Endothelial cell of hepatic sinusoid (primary cell): ENCODE measurements around the gene UGT8.
"Not testable (repeated sequence)": the region's sequence is repeated elsewhere in the genome, so short reads cannot be mapped to it uniquely, and the experiment has no call there.

Source experiments
- in situ Hi-C: cut with HindIII; loops from 2 replicates; pipeline ENCODE4 v1.10.0; 2017; ENCODE audit warnings: low sequenced_read_pairs

Gene UGT8, protein sequence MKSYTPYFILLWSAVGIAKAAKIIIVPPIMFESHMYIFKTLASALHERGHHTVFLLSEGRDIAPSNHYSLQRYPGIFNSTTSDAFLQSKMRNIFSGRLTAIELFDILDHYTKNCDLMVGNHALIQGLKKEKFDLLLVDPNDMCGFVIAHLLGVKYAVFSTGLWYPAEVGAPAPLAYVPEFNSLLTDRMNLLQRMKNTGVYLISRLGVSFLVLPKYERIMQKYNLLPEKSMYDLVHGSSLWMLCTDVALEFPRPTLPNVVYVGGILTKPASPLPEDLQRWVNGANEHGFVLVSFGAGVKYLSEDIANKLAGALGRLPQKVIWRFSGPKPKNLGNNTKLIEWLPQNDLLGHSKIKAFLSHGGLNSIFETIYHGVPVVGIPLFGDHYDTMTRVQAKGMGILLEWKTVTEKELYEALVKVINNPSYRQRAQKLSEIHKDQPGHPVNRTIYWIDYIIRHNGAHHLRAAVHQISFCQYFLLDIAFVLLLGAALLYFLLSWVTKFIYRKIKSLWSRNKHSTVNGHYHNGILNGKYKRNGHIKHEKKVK

DNA sequence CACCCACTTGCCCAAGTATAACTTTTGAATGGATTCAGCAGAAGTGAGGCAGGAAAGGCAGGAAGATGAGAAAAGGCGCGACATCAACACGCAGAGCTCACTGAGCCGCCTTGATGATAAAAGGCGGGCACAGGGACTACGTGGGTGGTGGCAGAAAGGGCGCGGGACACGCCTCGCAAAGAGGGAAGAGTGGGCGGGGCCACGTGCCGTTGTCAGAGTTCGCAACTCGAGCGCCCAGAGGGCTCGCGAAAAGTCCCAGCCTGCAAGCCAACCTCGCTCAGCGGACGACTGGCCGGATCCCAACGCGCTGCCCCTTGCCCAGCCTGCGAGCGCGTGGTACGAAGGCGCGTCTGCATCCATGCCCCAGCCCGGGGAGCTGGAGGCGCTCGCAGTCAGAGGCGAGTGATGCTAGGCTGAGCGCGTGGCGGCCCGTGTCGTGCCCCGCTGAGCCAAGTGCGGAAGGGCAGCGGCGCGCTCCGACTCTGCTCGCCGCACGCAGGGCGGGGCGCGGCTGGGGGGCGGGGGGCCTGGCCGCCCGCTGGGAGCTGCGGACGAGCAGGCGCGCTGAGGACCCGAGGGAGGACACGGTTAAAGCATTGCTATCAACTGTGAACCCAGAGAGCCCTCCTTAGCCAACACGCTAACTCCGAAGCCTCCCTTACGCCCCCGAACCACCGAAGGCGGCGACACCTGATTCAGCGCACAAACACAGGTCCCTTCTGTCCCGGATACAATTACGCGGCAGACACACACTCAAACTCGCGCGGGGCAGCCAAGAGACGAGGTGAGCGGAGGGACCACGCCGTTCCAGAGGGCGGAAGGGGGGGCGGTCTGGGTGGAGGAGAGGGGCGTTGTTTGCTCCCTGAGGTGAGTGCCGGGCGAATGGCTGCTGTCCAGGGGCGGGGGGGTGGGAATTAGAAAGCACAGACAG lies at the start of gene UGT8:
Gene UGT8 (plus strand): TSS at position 617 of the 931 bp plus-strand sequence. CDS start 24,074 bp downstream, outside the sequence.
- in situ Hi-C loops: no loop called here

DNA sequence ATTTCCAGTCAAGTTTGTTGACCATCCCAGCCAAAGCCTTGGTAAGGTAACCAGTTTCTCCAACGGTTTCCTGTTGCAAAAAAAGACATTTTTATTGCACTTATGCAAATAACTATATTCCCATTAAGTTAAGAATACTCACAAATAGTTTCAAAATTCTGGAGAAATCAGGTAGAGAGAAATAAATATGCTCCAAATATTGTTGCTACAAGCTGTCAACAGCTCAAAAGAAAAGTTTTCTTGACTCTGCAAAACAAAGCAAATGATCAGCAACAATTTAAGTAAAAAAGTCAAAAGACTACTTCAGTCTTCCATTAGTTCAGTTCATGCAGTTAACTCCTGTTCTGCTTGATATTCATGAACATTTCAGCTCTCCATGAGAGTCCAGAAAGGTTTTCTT lies 49.0 kb upstream of the UGT8 start:
- in situ Hi-C loops: no loop called here

DNA sequence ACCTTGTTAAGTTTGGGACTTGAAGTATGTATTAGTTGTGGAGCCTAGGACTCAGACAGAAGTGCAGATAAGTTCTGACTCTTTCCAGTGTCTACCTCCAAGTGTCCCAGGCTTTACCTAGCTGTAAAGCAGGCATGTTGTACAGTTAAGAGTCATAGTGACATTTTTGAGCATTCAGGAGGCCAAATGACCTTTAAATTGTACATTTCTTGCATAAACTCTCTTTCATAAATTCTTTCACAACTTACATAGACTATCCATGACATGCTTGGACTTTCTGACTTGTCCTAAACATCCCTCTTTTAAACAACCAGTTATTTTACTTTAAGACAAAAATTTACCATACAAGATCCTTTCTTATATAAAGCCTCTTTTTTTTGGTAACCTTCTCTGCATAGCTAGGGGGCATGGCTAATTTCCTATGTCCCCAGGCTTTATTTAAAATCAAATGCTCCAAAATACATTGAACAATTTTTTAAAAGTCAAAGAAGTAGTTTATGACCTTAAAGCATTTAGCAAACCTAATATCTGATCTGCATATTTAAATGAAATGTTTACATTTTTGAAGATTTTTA lies 40.1 kb upstream of the UGT8 start:
- in situ Hi-C loops: no loop called here

DNA sequence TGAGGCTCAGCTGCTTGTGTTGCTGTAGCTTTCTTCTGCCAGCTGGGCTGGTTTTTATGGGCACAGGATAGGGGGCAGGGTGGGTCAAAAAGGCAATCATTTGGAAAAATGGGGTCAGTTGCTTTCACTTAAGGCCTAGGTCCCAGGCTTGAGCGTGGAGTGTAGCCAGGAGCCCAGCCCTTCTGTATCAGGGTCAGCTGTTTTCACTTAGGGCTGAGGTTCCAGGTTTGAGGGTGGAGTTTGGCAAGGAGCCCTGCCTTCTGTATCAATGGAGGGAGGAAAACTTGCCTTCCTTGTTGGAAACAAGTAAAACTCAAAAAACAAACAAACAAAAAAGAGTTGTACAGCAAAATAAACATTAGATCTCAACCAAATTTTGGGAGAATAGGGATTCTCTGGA lies 37.0 kb upstream of the UGT8 start:
- in situ Hi-C loops: no loop called here

DNA sequence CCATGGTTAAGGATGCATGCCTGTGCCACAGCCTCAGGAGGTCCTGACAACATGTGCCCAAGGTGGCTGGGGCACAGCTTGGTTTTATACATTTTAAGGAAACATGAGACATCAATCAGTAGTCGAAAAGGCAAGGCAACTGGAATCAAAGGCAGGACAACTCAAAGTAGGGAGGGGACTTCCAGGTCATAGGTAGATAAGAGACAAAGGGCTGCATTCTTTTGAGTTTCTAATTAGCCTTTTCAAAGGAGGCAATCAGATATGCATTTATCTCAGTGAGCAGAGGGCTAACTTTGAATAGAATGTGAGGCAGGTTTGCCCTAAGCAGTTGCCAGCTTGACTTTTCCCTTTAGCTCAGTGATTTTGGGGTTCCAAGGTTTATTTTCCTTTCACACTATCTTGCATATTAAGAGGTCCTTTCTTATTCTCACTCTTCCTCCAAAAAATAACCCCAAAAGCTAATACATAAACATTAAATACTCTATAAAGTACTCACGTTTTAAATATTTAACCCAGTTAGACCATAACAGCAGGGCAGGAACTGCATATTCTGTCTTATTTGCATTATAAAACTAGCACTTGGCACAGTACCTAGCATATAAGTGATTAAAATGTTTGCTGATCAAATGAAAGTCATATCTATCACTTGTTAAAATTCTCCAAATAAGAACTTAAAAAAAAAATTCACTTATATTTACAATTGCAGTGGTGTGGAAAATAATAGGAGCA lies 36.3 kb upstream of the UGT8 start:
- in situ Hi-C loops: no loop called here

DNA sequence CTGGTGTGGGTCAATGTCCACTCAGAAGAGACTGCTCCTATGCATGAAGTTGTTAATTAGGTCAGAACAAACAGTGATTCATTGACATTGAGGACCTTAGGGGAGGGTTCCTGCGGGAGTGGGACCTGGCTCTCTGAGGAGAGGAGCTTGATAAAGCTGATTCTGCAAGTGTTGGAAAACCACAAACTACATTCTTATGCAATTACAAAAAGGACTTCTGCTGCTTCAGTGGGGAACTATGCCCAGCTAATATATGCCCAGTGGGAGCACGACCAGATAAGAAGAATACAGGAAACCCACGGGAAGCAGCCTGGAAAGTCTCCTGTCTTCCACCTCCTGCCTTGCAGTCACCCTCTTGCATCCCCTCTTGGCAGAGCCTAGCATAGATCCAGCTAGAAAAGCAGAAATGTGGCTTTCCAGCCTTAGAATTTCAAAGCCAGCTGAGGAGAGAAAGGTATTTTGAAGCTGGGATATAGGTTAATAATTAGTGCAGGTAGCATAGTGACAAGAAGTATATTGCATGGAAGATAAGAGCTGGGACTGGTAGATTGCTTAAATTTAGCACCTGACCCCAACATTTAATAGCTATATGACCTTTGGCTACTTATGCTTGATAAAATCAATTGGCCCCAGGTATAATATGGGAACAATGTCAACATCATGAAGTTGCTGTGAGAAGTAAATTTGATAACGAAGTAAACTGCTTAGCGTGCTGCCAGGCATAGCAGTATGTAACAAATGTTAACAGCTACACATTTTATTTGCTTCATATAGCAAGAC lies 34.9 kb upstream of the UGT8 start:
- in situ Hi-C loops: no loop called here

DNA sequence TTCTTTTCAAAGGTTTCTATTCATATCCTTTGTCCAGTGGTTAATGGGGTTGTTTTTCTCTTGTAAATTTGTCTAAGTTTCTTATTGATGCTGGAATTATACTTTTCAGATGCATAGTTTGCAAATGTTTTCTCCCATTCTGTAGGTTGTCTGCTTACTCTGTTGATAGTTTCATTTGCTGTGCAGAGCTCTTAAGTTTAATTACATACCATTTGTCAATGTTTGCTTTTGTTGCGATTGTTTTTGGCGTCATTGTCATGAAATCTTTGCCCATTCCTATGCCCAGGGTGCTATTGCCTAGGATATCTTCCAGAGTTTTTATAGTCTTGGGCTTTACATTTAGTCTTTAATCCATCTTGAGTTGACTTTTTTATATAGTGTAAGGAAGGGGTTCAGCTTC lies 21.2 kb upstream of the UGT8 start:
- in situ Hi-C loops: no loop called here

DNA sequence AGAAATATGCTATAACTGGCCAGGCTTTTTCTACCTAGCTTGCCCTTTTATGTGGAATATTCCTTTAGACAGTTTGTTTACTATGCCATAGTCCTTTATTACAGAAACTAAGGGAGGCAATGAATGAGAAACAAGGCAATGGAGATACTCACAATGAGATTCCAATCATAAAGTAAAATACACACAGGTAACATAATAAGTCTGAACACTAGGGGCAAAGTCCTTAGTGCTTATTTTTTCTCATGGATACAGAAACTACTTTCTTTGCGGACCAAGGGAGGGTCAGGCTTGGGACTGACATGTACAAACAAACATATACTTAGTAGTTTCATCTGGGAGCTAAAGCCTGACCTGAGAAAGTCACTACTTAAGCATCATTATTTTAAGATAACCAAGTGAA lies 16.0 kb upstream of the UGT8 start:
- in situ Hi-C loops: no loop called here

DNA sequence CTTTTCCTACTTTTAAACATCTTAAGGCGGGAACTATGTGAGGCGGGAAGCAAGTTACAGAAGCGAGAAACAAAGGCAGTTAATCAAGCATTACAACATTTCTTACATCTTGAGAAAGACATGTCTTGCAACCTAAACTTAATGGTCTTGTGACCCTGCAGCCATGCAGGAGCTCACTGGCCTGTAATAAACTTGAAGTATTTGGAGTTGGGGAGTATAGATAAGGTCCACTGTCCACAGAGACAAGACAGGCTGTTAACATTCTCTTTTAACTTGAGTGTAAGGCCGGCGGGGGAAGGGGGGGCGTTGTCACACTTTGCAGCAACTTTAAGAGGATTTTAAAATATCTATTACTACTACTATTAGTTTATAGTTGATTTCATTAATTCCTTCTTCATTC lies 10.3 kb upstream of the UGT8 start:
- in situ Hi-C loops: no loop called here

DNA sequence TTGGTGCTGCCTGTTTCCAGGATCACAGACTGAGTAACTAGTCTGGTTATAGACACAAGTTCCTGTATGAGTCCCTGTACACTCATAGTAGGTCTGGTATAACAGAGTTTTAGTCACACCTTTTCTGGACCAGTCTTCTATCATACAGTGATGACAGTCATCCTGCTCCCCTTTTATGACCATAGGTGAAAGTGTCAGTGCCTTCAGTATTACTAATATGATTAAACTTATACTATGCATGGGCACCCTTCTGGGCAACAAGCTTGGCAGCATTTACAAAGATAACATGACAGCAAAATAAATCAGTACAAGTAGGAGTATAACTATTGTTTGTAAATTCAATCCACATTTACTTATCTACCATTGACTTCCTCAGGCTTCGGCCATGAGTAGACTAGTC lies 8.2 kb upstream of the UGT8 start:
- in situ Hi-C loops: not testable (repeated sequence)

DNA sequence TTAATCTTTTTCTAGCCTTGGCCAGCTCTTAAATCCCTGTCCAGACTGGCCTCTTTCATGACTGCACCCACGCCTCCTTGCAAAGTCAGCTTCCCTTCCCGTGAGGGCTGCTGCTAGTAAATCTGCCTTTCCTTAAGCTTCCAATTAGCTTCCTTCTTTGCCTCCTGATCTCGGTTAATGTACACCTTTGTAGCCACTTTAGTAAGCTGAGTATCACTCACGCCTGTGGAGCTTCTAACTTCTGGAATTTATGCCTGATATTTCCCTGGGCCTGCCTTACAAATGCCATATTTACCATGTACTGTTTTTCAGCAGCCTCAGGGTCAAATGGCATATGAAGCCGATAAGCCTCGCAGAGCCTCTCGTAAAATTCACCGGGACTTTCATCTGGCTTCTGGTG lies 5.1 kb upstream of the UGT8 start:
- in situ Hi-C loops: no loop called here

DNA sequence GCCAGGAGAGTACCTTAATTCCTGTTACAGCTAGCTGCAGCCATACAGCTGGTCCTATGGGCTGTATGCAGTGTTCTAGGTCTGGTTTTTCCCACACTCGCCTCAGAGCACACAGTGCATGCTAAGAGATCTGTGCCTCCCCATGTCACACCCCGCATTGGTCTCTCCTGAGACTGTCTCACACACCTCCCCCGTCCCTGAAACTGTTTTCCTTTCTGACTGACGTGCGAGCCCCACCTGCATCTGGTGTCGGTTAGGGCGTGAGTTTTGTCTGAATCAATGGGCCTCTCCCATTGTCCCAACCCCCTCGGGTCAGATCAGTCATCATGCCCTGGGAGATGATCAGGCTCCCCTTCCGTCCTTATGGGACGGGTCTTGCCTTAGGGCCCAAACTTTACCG lies 3.4 kb upstream of the UGT8 start:
- in situ Hi-C loops: no loop called here

DNA sequence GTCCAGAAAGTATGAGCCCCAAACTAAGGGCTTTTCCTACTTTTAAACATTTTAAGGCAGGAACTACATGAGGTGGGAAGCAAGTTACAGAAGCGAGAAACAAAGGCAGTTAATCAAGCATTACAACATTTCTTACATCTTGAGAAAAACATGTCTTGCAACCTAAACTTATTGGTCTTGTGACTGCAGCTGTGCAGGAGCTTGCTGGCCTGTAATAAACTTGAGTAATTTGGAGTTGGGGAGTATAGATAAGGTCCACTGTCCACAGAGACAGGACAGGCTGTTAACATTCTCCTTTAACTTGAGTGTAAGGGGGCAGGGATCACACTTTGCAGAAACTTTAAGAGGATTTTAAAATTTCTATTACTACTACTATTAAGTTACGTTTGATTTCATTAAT lies 2.7 kb upstream of the UGT8 start:
- in situ Hi-C loops: no loop called here

DNA sequence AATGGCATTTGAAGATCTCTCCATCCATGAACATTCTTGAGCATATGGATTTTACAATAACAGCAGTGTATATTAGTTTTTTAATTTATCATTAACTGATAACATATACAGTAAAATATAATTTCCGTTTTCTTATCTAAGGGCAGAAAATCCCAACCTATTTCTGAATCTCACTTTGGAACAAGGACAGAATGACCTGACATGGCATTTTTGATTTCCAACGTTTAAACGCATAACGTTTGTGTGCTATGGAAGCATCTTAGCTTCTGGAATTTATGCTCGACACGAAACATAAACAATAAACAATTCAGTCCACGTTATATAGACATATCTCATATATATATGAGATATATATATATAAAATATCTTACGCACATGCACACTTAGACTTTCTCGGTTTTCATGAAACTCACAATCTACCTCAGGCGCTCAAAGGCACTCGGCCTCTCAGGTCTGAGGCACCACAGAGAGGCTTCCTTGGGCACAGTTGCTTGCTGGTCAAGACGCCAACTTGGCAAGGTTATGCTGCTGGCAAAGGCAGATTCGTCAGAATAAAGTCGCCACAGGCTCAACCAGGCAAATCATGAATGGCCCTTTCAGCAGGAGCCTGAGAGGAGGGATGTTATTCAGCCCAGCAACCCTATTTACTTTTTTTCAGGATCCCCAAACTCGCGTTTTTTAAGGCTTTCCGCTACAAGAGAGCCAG lies 1.0 kb upstream of the UGT8 start:
- in situ Hi-C loops: no loop called here

DNA sequence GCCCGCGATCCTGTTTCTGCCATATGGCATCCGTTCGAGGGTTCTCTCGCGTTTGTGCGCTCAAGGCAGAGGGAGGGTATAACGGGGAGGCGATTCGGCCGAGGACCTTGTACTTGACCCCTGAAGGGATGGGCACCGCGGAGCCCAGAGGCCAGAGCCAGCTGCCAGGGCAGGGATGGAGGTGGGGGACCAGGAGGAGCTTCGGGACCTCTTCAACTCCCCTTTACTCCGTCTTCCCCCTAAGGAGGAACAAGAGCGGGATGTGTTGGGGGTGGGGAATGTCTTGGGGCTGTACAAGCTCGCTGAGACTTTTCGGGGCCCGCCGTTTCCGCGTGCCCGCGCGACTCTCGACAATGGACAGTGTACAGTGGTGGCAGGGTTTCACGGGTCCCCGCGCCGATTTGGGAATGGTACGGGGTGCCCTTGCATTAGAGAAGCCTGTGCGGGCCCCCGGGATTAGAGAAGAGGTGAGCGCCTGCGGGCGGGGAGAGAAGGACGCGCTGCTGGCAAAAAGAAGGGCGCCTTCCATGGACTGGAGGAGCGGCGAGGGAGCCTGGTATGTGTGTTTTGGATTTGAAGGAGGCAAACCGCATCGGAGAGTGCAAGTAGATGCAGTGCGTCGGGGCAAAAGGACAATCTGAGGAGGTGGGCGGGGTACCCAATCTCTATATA lies 760 bp downstream of the UGT8 start:
- in situ Hi-C loops: no loop called here

DNA sequence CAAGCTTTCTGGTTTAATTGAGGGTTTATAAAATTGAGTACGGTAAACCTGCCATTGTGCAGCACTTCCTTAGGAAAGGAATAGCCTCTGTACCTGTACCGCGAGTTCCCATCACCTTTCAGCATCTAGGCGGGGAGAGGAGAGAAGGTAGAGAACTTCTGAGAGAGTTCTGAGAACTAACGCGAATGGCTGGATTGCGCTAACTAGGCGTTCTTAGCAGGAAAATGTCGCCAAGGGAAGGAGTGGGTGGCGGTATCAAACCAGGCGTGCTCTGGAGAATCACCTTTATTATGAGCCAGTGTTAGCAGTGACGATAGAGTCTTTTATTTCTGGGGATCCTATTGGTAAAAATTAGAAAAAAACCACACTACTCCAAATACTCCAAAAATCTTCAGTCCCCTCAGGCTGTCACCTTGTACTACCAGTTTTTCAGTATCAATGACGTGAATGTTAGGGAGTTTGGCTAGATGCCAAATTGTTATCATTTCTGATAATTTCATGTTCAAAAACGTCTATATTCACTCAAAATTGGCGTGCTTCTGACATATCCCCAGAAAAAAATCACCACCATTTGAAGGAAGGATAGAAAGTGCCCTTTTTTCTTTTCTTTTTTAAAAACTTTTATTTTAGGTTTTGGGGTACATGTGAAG lies 1.4 kb downstream of the UGT8 start:
- in situ Hi-C loops: no loop called here

DNA sequence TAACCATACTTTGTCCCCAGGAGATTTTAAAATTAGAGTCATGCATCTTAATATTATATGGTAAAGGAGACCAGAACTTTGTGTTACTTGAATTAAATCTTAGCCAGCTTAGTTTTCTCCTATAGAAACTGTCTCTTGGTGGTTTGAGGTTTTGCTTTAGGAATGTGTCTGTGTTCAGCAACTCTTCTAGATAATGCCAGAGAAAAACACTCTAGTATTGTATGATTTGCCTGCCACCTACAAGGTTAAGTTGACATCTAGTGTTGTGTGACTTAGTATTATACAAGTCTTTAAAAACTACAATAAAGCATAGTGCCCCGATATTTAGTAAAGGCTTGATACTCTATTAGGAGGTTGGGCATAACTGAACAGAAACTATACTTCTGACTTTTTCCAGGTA lies 2.1 kb downstream of the UGT8 start:
- in situ Hi-C loops: no loop called here

DNA sequence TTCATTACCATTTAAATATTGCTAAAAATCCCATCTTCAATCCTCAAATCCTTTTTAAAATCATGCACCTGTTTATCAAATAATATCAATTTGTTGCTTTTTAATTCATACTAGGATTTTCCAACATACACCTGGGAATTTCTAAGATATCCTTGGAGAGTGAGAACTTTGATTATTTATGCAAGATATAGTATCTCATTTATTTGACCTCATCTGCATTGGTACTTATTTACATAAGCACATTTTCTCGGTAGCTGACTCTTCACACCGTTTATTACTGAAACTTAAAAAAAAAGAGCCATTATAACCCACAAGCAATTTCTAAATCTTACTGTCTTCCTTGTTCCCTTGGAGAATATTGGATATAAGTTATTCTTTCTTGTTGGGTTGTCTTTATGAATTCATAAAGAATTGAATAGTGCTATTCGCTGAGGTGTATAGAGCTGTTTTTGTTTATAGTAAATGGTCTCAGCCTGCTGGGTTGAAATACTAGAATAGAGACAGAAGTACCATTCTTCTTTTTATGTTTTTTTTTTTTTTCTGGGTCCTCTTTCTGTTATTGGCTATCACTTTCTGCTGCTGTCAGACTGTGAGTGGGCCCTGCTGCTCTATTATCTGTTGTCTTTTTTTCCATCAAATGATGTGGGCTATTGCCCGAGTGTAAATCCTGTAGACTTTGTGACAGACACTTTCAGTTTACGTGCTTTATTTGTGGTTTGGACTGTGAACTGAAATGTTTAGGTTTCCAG lies 2.9 kb downstream of the UGT8 start:
- in situ Hi-C loops: no loop called here
